G401.6 (cell line): Measurements from ENCODE around the gene ZNF385D.
"Not testable (repeated sequence)": the region's sequence is repeated elsewhere in the genome, so short reads cannot be mapped to it uniquely, and the experiment has no call there.

Experiments used
- FAIRE-seq: peaks from 2 replicates; lab custom pipeline; 2012; peaks lifted over from hg19 to GRCh38; lab: Jason Lieb, UNC

ZNF385D gene

DNA sequence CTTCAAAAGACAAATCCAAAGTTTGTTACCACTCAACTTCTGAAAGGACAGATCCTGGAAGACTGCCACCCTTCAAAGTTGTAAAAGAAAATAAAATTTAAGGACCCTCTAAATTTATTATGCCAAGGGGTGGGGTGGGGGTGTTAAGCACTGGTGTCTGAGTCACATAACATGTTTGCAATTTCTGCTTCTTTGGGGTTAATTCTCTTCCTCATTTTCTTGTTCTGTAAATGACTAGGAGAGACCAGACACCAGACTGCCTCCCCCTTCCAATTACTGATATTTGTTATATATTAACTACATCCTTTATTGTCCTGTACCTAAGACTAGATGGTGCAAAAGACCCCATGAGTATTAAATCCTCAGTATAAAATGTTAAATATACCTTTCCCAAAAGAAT lies 242.8 kb downstream of the ZNF385D start:
- no peak for FAIRE-seq

DNA sequence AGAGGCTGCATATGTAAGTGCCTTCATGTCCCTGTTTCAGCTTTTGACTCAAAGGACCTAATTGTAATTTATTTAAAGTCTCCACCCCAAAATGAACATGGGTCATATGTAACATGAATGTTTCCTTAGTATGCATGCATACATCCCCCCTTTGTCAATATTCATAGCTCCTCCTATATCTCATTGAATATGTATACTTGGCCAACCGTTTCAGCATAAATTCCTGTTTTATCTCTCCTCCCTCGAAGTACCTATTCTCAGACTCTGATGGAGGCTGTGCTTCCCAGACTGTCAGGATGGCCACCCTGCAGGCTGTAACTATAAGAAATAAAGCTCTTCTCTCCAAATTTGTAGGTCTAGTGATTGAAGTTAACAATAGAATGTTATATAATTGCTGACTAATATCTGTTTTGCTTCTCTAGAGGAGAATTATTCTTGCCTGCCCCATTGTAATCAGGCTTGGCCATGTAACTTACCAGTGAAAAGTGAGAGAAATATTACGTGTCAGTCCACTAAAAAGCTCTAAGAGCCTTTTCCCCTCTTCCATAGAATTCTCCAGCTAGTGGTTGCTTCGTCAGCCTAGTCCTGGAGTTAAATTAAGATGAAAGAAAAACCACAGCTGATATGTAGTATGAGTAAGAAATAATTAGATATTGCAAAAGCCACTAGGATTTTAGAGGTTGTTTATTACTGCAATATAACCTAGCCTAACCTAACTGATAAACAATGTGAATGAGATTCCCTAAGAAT lies 245.1 kb downstream of the ZNF385D start:
- no peak for FAIRE-seq

DNA sequence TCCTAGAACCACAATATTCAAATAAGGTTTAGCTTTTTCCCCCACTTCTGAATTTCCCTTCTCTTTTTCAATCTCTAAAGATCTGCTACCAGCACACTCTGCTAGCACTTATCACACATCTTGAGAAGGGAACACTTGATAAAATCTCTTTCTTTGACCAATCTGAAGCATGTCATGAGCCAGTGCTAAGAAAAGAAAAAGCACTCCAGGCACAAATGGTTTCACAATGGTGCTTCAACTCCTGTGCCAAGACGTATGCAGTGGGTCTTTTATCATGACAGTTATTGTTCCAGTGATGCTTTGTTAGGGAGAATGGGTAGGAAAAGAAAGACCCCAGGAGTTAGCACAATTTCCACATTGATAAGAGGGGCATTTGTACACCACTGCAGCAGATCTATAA lies 248.4 kb downstream of the ZNF385D start:
- no peak for FAIRE-seq

DNA sequence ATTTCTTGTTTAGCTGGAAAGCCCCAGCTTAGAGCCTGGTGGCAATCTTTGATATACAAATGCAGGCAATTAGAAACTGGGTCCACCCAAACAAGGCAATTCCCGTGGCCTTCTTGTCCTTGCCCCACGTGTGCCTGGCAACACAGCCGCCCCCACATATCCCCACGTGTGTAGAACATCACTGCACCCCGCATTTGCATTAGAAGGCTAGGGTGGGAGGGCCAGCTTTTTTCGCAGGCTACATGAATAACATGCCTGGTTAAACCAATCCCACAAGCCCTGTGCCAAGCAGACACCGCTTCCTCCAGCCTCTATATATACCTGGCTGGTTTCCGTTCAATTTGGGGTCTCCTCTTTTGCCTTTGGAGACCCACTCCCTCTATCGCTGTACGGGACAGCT lies 250.2 kb downstream of the ZNF385D start:
- FAIRE-seq, result no peak

DNA sequence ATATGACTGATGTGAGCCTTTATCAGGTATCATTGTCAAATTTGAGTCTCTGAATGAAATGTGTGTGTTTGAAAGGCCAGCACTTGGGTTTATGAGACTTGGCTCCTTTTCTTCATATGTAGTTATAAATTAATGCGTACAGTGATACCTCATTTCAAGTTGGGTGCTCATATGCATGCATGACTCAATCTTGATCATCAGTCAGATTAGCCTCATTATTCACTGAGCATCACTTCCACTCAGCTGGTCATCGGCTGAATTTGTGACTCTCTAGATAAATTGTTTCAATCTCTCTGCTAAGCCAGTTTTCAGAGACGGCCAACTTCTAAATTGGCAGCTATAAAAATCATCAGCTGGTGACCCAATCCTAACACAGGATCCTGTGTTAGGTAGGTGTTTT lies 260.3 kb downstream of the ZNF385D start:
- not testable (repeated sequence) for FAIRE-seq

DNA sequence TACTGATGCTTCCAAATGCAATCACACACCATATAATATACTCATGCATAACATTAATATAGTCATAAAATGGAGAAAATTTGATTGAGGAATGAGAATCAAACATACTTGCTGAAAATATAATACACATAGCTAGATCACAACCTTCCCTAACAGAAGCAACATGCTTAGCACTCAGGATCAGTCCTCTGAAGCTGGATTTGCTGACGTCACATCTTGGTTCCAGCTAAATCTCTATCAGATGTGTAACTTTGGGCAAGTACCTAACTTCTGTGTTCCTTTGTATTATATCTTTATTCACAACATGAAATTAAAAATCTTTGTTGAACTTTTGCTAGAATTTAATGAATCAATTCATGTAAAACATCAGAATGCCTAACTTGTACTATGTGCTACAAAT lies 263.5 kb downstream of the ZNF385D start:
- FAIRE-seq, result no peak

DNA sequence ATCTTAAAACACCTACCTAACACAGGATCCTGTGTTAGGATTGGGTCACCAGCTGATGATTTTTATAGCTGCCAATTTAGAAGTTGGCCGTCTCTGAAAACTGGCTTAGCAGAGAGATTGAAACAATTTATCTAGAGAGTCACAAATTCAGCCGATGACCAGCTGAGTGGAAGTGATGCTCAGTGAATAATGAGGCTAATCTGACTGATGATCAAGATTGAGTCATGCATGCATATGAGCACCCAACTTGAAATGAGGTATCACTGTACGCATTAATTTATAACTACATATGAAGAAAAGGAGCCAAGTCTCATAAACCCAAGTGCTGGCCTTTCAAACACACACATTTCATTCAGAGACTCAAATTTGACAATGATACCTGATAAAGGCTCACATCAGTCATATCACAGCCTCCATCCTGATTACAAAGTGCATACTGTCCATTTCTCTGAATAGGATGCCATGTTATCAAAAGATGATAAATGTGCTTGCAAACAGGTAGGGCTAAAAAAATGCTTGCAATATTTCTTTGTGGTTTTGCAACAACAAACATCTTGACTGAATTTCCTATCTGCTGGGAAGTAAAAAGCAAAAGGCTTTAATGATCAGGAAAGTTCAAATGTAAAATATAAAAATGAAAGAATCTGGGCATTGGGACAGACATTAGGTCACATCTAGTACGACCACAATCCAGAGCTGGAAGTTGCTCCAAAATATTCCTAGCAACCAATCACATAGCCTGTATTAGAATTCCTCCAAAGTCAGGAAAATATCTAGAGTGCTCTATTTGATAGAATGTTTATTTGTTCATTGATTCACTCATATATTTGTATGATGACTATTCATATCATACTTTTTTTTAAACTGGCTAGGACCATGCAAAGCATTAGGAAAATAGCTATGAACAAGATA lies 264.7 kb downstream of the ZNF385D start:
- not testable (repeated sequence) for FAIRE-seq

DNA sequence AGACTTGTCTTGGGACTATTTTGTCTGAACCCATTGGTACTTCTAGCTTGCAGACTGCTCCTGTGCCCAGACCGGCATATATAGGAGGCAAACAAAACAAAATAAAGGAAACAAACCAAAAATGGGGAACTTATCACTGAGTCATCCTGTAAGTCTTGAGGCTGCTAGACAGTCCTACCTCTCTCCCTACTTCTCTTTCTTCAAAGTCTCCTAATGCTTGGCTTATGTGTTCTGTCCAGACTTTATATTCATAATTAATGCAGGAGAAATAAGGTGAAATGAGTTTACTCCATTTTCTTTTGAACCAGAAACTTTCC lies 266.2 kb downstream of the ZNF385D start:
- FAIRE-seq, result no peak

DNA sequence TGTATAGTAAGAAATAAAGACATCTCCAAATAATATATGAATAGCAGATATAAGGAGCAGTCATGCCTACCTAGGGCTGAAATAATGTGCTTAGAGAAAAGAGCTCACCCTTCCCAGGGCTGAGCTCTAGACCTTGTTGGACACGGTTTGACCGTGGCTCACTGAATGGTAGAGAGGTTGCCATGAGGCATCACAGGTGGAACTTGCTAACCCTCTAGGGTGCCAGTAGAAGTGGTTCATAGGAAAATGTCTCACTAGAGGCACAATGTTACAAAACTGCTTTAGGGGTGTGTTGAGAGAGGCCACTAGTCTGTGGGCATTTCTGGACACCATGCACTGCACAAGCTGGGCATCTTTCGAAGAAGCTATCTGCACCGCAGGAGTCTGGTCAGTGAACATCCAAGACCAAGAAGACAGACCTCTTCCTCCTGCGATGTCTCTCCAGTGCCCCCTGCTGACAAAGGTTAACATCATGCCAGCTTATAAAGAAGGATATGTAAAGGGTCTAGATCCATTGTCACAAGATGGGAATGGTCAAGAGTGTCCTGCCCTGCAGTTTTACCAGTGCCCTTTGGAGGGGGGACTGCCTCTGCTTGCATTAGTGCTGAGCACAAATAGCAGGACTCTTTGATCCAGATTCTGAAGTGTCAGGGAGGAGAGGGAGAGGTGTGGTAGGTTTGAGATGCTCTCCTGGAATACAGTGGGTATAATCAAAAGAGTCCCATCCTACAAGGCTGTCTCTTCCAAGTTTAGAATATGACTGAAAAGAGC lies 266.8 kb downstream of the ZNF385D start:
- no peak for FAIRE-seq

DNA sequence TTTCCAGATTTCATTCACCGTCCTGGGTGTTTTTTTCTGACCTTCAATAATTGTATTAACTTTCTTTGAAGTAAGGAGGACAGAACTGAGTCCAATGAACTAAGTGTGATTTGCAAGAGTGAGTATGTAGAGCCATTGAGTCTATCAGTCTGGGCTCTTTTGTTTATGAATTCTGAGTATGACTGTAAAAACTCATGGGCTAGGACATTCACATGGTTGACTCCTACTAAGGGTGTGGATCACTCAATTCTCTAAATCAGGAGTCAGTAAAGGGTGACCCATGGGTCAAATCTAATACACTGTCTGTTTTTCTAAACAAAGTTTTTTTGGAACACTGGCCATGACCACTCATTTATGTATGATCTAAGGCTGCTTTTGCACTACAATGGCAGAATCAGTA lies 269.0 kb downstream of the ZNF385D start:
- no peak for FAIRE-seq

DNA sequence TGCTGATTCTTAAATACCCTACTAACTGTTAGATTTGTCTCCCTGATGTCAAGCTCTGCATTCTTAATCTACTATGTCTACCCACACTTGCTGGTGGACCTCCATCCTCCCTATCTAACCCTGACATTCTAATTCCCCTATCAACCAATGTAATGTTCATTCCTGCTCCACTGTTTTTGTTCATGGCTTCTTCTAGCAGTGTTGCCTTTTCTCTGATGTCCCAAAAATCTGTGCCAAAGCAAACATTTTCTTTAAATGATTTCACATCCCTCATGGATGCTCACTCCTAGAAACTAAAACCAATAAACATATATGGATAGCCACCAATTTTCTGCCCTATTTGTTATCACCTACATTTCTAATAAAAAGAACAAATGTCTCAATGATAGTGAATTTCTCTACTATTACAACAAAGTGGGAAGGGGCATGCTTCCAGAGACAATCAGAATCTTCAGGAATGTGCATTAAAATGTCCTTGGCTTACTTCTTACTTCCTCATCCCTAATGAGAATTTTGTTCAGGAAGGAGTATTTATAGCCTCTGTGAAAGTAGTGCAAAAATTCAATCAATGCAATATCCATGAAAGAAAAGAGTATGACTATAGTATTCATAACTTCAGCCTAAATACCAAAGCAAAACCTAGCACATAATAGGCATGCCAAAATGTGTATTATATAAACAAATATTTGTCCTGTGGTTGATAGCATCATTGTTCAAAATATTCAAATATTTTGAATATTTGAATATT lies 273.3 kb downstream of the ZNF385D start:
- FAIRE-seq, result no peak

DNA sequence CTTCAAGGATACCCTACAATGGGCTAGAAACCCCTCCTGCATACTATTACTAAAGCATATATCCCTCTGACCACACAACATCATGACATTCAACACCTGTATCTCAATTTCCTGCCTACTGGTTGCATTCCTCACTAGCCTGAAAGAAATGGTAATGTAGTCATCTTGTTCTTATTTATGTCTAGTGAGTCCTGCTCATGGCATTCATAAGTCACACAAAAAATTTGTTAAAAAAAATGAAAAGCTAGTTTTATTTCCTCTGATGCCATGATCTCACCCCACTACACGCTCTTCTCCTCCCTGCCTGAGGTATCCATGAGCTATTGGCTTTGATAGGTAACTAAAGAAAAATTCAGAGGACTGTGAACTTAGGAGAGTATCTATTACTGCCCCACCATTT lies 284.5 kb downstream of the ZNF385D start:
- no peak for FAIRE-seq

DNA sequence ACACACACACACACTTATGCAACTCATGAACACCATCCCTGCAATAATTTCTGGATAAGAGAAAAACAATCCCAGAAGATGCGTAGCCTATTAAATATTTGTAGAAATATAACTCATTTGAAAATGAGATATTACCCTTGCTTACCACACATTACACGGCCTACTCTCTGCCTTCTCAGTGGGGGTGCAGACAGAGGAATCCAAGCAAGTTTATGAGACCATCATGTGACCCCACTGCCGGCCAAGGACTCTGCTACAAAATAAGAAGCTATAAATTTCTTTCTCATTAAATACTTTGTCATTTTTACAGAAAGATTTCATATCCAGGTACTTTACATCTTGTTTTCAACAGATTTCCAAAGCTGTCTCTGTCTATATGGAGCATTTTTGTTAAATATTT lies 286.3 kb downstream of the ZNF385D start:
- FAIRE-seq, result no peak

DNA sequence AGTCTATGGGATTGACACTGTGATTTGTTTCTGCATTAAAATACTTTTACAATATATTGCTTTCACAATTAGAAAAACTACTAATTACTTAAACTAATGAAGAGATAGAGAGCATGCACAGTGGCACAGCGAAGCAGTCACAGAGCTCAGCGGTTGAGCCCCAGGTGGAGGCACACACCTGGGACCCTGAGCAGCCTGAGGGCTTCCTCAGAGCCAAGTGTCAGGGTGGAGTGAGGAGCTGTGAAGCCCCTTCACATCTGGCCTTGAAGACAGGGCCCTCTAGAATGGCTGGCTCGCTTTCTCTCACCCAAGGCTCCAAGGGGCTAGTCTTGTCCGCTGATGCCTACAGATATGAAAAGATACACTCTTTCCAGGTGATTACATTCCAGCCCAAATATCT lies 287.7 kb downstream of the ZNF385D start:
- FAIRE-seq, result no peak

DNA sequence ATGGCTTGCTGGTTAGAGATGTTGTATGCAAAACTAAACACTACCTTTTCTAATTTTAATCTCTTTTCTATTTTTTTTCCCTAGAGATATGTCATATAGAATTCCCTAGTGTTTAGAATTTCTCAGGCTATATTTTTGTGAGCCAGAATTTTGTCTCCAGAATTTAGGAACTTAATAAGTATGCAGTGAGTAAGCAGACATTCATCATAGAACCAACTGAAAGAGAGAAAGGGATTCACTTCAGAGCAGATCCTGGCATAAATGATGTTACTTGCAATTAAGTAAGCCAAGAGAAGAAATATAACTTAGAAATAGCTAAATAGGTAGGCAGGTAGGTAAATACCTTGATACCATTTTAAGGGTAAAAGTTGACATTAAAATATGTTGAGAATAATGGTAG lies 288.9 kb downstream of the ZNF385D start:
- FAIRE-seq, result no peak

DNA sequence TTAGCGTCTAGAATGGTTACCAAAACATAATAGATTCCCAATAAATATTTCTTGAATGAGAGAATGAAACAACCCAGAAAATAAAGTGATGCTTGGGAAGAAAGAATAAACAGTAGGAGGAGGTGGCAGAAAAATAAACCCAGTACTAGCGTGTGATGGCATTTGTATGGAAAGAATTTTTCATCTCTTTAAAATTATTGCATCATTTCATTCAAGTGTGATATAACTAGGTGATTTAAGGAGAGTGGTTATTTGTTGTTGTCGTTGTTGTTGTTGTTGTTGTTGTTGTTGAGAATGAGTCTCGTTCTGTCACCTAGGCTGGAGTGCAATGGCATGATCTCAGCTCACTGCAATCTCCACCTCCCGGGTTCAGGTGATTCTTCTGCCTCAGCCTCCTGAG lies 293.9 kb downstream of the ZNF385D start:
- no peak for FAIRE-seq

DNA sequence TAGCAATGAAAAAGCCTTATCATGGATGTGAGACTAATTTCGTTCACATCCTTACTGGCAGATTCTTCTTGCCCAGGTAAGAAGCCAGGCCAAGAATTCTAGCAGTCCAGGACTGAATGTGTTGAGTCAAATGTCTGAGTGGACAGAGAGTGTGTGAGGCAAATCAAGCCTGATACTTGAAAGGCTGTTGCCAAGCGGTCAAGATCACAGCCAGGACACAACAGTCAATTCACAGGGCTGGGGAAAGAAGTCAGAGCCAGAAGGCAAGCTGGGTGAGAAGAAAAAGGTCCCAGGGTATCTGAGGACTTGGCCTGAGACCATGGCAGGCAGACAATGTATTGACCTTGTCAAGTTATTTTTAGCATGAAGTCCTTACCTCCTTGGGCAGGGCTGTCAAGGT lies 301.3 kb downstream of the ZNF385D start:
- no peak for FAIRE-seq

DNA sequence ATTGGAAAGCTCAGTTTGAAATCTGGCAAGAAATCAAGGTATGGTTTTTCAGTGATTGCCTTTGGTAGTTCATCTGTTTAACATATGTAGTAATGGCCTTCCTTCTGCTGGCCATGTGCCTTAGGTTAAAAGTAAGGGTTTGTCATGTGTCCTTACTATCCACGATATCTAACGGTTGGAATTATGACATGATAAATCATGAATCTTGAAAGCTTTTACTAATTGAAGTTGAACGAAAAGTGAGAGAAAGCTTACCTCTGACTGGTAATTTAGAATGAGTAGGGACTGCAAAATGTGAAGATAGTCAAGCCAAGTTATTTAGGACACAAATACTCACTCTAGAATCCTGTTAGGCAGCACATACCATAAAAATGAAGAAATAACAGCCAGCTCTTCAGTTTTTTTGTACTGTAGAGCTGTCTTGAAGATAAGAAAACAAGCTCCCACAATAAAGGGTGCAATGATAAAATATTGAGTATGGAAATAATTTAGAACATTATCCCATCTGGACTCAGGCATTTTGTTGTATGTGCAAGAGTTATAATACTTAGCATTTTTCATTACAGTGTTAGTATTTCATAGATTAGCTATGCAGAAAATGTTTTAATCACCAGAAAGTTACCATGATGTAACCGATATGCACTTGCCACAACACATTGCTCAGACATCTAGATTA lies 303.4 kb downstream of the ZNF385D start:
- no peak for FAIRE-seq

DNA sequence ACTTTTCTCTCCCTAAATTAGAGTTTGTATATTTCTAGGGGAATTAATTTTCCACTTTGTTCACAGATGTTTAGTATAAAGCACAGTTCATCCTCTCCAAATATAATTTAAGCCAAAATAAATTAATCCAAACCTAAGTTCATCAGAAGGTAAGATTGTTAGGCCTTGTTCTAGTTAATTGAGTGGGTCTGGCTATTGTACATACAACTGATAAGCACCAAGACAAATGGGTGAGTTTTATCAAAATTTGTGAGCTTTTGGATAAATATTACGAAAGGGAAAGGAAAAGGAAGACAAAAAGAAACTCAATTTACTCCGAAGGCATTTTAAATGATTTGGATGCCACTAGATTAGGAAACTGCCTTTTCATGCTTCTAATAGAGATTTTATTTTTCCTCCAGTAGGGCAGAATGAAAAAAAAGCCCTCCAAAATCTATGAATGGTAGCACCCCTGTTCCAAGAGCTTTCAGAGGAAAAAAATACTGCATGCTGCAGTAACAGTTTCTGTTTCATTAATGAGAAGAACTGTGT lies 304.0 kb downstream of the ZNF385D start:
- no peak for FAIRE-seq

DNA sequence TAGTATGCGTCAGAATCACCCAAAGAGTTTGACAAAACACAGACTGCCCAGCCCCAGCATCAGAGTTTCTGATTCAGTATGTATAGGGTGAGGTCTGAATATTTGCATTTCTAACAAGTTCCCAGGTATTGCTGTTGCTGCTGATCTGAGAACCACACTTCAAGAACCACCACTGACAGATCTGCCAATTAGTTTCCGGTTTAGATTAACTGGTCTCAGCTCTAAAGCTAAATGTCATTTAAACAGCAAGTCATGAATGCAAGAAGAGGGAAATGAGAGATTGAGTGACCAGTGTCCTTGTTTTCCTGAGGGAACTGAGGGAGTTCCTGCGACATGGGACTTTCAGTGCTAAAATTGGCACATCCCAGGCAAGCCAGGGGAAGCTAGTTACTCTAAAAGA lies 305.0 kb downstream of the ZNF385D start:
- FAIRE-seq, result no peak

DNA sequence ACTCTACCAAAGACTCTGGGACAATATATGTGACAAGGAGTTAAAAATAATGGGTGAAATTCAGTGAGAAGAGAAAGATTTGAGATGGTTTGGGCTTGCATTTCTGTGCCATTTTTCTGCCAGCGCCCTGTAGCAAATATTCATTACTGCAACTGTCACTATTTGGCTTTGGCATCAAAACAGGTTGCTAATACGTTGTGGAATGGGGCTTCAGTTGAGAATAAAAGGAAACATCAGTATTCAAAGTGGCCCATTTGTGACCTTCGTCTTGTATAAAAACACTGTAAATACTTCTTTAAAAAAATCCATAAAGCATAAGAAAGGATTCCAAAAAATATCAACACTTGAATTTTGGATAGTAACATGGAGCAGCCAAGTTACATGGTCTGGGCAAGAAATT lies 309.2 kb downstream of the ZNF385D start:
- FAIRE-seq, result no peak

DNA sequence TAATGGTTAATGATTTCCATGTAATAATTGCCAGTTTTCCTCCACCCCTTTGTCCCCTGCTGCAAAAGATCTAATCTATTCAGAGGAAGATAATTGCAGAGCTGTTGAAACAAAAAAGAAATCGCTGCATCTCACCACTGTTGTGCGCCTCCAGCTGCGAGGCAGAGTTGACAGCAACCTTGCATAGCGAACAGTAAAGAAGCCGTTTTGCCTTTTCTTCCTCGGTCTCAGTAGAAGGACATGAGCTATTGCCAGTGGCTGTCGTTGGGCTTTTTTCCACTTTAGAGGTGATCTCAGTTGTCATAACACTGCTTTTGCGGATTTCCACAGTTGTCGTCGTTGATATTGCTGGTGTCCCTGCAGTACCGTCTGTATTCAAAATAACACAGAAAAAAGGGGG lies 314.2 kb downstream of the ZNF385D start:
- no peak for FAIRE-seq
